Measurements from ENCODE around the gene DYNC2I2.
"Not testable (repeated sequence)": the region's sequence is repeated elsewhere in the genome, so short reads cannot be mapped to it uniquely, and the experiment has no call there.

DYNC2I2 gene

DNA sequence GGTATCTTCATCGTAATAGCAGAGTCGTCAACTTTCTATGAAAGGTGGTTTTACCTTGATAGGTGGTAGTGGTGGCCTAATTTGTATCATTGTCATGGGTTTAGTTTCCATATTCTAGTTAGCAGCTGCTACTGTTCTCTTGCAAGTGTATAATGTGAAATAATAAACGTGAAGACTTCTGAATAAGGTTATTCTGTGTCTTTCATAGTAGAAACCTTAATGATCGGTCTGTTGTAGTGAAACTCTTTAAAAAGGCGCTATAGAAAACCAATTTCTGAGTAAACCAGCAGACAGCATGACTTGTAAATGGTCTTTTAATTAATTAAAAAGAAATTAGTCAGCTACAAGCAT, 34.0 kb upstream of the DYNC2I2 start:
- peak overlapping the region; percentile 95 for H3K4me3 ChIP-seq (ENCODE audit: low read length)
- no peak for TF ChIP-seq ZNF274 (IDR thresholded peaks at IDR 0.05; ENCODE audit: low read depth, low read length)

DNA sequence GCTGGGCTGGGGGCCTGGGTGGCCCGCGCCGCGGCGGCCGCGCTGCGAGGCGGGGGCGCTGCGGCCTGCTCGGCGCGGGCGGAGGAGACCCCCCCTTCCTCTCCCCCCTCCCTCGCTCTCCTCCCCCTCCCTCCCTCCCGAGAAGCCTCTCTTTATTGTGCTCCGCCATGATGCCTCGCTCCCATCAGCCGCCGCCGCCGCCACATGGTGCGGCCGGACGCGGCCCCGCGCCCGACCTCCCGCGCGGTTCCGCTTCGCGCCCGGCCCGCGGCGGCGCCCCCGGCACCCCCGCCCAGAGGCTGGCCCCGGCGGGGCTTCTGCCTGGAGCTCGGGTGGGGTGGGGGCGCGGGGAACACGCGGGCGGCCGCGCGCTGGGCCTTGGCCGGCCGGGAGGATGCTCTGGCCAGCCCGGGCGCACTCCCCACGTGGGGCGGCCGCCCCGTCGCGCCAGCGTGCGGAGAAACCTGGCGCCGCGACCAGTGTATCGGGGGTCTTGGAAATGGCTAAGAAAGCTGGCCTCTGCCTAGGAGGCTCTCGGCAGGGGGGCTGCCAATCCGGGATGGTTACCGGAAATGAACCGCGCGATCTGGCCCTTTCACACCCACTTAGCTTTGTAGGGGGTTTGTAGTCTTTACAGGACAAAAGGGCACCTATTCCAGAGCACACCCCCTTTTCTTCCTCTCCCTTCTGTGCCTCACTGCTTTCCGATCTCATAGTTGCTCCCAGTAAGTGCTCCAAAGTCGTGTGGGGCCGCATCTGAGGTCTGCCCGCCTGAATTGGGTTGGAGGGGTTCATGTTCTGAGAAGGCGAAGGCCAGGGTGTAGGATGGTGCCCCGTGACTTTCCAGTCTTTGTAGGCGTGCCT, 33.4 kb upstream of the DYNC2I2 start:
- H3K4me3 ChIP-seq (ENCODE audit: low read length), result peak overlapping the region; percentile 95
- TF ChIP-seq ZNF274 (IDR thresholded peaks at IDR 0.05; ENCODE audit: low read depth, low read length), result no peak

DNA sequence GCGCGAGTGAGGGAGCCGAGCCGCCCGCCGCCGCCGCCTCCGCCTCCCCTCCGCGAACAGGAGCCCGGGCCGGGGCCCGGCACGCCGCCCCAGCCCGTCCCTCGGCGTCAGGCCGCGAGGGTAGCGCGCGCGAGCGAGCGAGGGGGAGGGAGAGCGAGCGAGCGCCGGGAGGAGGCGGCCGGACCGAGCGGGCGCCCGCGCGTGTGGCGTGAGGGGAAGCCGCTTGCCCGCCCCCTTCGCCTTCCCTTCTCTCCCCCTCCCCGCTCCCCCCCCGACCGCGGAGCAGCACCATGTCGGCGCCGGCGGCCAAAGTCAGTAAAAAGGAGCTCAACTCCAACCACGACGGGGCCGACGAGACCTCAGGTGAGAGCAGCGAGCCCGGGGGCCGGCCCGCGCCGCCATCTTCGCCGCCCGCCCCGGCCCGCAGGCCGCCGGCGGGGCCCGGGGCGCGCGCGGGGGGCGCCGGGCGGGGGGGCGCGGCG, 32.7 kb upstream of the DYNC2I2 start:
- H3K4me3 ChIP-seq (ENCODE audit: low read length), result peak overlapping the region; percentile 76

DNA sequence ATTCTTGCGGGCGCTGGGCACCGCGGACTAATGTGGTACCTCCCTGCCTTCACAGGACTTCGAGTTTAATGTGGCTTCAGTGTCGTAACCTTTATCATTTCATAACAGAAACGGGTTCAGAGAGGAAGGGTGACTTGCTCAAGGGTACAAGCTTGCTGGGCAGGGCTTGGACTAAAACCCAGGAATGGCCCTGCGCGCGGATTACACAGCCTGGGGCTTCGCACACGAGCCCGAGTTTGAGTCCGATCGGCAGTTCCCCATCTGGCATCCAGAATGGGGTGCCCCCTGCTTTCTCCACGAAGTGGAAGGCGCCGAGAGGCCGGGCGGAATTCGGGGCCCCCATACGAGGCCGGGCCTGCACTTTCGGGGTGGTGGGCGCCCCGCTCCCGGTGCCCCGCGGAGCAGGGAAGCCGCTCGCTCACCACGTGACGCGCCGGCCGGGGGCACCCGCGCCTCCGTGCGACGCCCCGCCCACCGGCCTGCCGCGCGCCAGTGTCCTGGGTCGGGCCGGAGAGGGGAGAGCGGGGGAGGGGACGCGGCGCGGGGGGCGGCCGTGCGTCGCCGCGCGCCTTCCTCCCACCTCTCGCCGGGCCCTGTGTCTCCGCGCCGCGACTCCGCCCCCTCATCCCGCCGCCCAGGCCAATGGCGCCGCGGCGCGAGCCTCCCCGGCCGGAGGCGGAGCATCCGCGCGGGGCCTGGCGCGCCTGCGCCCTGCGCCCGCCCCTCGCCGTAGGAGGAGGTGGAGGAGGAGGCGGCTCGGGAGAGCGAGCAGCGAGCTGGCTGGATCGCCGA, 32.0 kb upstream of the DYNC2I2 start, which contains the start of gene SET:
Gene SET, plus strand, starts transcription at position 722 of the 792 bp plus-strand sequence. CDS start 361 bp downstream, outside the sequence.
- no peak for TF ChIP-seq ZNF274 (IDR thresholded peaks at IDR 0.05; ENCODE audit: low read depth, low read length)

More for the DNA sequence above, 32.7 kb upstream of the DYNC2I2 start:
- no peak for TF ChIP-seq ZNF274 (IDR thresholded peaks at IDR 0.05; ENCODE audit: low read depth, low read length)

DNA sequence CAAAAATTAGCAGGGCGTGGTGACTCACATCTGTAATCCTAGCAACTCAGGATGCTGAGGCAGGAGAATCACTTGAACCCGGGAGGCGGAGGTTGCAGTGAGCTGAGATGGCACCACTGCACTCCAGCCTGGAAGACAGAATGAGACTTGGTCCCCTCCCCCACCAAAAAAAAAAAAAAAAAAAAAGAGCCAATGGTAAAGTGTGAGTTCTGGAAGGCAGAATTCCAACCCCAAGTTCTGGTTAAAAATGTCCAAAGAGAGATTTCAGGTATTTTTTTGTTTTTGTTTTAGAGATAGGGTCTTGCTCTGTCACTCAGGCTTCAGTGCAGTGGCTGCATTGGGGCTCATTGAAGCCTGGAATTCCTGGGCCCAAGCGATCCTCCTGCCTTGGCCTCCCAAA, 30.8 kb upstream of the DYNC2I2 start:
- TF ChIP-seq ZNF274 (IDR thresholded peaks at IDR 0.05; ENCODE audit: low read depth, low read length), result no peak
- H3K4me3 ChIP-seq (ENCODE audit: low read length), result no peak overlapping the region; the same call in 1 of the 2 replicates

More for the DNA sequence above, 32.0 kb upstream of the DYNC2I2 start, which contains the start of gene SET:
- H3K4me3 ChIP-seq (ENCODE audit: low read length), result peak within 1 kb of the TSS; percentile 95

DNA sequence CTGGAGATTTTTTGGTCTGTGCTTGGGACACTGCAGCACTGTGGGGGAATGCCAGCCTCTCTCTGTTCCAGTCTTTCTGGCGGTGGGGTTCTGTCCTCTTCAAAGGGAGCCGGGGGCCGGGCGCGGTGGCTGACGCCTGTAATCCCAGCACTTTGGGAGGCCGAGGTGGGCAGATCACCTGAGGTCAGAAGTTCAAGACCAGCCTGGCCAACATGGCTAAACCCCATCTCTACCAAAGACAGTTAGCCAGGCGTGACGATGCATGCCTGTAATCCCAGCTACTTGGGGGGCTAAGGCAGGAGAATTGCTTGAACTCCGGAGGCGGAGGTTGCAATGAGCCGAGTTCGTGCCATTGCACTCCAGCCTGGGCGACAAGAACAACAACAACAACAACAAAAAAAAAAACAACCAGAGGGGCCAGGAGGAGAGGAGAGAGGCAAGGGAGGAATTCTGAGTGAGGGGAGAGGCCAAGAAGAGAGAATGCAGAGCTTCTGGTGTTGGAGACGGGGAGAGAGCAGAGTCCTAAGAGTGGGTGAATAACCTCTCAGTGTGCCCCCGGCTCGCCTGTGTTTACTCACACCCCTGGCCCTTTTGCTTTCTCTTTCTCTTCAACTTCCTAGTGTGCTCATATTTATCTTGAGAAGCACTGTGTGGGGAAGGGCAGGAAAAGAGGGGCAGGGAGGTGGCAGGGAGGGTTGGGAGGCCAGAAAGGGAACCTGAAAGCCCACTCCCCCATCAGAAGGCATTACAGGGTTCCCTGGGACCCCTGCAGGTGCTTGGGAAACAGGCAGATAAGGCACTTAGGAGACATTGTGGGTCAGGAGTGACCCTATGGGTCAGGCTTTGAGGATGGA, 29.2 kb upstream of the DYNC2I2 start:
- no peak for TF ChIP-seq ZNF274 (IDR thresholded peaks at IDR 0.05; ENCODE audit: low read depth, low read length)
- peak overlapping the region; percentile 83; the same call in 1 of the 2 replicates for H3K4me3 ChIP-seq (ENCODE audit: low read length)

DNA sequence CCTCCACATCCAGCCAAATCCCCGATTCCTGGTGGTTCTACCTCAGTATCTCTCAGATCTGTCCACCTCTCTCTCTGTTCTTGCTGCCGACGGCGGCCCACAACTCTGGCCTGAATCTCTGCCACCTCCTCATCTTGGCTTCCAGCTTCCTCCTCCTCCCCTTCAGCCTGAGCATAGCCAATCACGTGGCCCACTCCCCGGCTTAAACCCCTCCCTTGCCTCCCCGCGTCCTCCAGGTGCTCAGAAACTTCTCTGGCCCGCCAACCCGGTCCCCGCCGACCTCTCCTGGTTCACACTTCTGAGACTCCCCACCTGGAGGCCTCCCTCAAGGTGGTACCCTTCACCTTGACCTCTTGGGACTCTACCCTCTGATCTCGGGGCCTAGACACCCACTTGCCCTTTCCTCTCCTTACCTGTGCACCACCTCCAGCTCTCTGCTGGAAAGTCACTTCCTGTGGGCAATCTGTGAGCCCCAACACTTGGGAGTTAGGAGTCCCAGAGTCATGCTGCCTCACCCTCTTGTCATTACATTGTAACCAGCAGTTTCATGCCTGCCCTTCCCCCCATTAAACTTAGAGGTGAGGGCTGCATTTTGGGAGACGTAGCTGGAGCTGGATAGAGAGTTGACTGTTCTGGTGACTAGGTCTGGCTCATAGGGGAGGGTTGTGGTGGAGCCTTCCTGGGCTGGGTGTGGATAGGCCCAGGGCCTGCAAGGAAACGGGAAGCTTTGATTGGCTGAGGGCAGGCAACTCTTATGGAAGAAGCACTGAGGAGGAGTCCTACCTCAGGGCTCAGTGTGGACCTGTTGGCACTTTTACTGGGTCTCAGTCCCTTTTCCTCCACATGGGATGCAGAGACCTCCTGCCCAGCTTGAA, 27.9 kb upstream of the DYNC2I2 start:
- H3K4me3 ChIP-seq (ENCODE audit: low read length), result peak overlapping the region; percentile 83
- no peak for TF ChIP-seq ZNF274 (IDR thresholded peaks at IDR 0.05; ENCODE audit: low read depth, low read length)

DNA sequence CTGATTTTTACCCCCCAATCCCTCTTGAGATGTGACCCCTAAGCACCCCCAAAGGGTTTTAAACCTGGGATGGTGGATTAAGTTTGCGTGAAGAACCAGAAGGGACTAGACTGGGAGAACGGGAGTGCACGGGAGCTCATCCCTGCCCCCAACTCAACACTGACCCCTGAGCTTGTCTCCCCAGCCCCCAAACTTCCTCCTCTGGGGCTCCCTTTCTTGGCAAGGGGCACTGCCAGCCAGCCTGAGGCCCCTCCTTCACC, 27.3 kb upstream of the DYNC2I2 start:
- no peak for TF ChIP-seq ZNF274 (IDR thresholded peaks at IDR 0.05; ENCODE audit: low read depth, low read length)
- peak overlapping the region; percentile 83 for H3K4me3 ChIP-seq (ENCODE audit: low read length)

DNA sequence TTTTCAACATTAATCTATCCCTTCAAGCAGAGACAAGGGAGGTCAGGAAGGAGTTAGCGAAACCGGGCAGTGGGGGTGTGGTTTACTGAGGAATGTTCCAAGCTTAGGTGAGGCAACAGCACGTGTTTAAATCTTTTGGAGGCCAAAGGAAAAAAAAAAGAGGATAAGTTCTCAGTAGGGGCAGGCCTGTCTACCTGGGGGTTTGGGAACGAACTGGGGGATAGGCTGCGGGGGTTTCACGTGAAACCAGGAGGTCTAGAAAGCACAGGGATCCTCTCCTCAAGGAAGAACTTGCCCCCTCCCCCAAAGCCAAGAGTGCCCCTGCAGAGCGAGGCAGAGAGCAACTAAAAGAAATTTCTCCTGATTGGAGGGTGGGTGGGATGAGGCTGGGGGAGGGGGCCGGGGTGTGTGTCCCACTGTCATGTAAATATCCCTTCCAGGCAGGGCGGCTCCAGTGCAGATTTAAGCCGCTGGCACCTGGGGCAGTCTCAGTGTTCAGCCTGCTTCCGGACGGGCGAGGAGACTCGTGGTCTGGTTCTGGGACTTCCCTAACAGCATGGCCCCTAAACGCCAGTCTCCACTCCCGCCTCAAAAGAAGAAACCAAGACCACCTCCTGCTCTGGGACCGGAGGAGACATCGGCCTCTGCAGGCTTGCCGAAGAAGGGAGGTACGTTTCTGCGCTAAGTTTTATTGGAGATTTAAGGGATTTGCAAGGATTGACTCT, 26.9 kb upstream of the DYNC2I2 start:
- H3K4me3 ChIP-seq (ENCODE audit: low read length), result peak overlapping the region; percentile 83
- TF ChIP-seq ZNF274 (IDR thresholded peaks at IDR 0.05; ENCODE audit: low read depth, low read length), result no peak

DNA sequence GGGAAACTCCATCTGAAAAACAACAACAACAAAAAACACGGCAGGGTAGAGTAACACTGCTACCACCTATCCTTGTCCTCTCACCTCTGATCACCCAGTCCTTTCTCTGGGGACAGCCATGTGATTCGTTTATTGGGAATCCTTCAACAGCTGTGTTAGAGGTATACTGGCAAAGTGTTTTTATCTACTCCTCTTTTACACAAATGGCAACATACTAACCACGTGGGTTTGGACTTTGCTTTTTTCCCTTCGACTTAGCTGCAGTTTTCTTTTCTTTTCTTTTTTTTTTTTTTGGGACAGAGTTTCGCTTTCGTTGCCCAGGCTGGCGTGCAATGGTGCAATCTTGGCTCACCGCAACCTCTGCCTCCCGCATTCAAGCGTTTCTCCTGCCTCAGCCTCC, 21.1 kb upstream of the DYNC2I2 start:
- no peak for TF ChIP-seq ZNF274 (IDR thresholded peaks at IDR 0.05; ENCODE audit: low read depth, low read length)

DNA sequence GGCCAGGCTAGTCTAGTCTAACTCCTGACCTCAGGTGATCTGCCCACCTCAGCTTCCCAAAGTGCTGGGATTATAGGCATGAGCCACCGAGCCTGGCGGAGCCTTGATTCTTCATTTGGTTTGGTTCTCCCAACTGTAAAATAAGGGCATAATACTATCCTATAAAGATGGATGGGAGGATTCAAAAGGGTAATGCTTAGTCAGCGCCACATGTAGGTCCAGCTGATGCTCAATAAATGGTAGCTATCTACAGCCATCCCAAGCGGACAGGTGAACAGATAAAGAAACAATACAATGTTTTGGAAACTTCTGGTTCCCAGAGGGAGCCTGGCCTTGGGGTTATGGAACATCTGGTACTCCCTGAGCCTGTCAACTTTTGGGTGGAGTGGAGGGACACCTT, 18.7 kb upstream of the DYNC2I2 start:
- TF ChIP-seq ZNF274 (IDR thresholded peaks at IDR 0.05; ENCODE audit: low read depth, low read length), result no peak

More for the DNA sequence above, 21.1 kb upstream of the DYNC2I2 start:
- H3K4me3 ChIP-seq (ENCODE audit: low read length), result no peak overlapping the region

DNA sequence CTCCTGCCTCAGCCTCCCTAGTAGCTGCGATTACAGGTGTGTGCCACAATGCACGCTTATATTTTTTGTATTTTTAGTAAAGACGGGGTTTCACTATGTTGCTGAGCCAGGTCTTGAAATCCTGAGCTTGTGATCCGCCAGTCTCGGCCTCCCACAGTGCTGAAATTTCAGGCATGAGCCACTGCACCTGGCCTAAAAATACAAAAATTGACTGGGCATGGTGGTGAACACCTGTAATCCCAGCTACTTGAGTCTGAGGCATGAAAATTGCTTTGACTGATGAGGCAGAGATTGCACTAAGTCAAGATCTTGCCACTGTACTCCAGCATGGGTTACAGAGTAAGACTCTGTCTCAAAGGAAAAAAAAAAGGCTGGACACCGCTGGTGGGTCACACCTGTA, 13.1 kb upstream of the DYNC2I2 start:
- no peak for TF ChIP-seq ZNF274 (IDR thresholded peaks at IDR 0.05; ENCODE audit: low read depth, low read length)

More for the DNA sequence above, 18.7 kb upstream of the DYNC2I2 start:
- H3K4me3 ChIP-seq (ENCODE audit: low read length), result no peak overlapping the region

DNA sequence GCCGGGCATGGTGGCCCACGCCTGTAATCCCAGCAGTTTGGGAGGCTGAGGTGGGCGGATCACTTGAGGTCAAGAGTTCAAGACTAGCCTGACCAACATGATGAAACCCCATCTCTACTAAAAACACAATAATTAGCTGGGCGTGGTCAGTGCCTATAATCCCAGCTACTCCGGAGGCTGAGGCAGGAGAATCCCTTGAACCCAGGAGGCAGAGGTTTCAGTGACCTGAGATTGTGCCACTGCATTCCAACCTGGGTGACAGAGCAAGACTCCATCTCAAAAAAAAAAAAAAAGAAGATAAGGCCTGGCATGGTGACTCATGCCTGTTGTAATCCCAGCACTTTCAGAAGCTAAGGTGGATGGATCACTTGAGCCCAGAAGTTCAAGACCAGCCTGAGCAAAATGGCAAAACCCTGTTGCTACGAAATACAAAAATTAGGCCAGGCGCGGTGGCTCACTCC, 9.9 kb upstream of the DYNC2I2 start:
- not testable (repeated sequence) for H3K4me3 ChIP-seq (ENCODE audit: low read length)

More for the DNA sequence above, 13.1 kb upstream of the DYNC2I2 start:
- H3K4me3 ChIP-seq (ENCODE audit: low read length), result no peak overlapping the region

Data from GM08714 (cell line).